ENCODE measurements around the gene CXCL5.

GRCh38 chr4:74013264-74013663, 14.8 kb upstream of the CXCL5 start:
- TF ChIP-seq CTCF (IDR thresholded peaks at IDR 0.05) (no peak), POLR2A (IDR thresholded peaks at IDR 0.05) (no peak)

Measured in uterus (tissue), 2 donors.